Measurements from ENCODE around the gene CPNE5. TPM values are rescaled to one million over a fixed set of nuclear protein-coding genes. Genes with fewer than 3 reads are reported as not detected.
"Not testable (repeated sequence)": the region's sequence is repeated elsewhere in the genome, so short reads cannot be mapped to it uniquely, and the experiment has no call there.

The CPNE5 gene
- total RNA-seq, 1 experiment from 2014 or later: 0.59 TPM

DNA sequence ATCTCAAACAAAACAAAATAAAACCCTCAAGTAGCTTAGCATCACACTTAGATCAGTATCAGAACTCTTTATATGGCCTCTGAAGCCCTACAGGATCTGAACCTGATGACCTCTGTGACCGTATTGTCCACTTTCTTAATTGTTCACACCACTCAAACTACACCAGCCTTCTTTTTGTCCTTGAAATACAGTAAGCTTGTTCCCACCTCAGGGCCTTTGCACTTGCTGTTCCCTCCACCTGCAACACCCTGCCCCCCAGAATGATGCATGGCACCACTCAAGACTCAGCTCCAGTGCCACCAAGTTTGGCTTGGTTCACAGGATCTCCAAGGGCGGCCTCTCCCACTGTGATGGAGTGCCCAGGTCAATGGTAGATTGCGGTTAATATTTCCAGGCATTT lies 25.7 kb downstream of the CPNE5 start:
- H3K27me3 ChIP-seq: no peaks in the 10 kb centered on the region
- H3K9me3 ChIP-seq: no peaks in the 10 kb centered on the region
- no peaks in the 10 kb centered on the region for H3K36me3 ChIP-seq
- no peak overlapping the region for H3K4me3 ChIP-seq
- DNase-seq: no peak

DNA sequence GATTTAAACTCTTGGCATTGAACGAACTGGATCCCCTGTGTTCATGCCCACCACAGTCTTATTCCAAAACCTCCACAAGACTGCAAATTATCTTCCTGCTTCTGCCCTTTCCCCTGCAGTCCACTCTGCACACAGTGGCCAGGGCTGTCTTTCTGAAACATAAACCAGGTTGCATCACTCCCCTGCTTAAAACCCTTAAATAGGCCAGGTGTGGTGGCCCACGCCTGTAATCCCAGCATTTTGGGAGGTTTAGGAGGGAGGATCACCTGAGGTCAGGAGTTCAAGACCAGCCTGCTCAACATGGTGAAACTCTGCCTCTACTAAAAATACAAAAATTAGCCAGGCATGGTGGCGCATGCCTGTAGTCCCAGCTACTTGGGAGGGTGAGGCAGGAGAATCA lies 26.2 kb downstream of the CPNE5 start:
- DNase-seq, H3K27me3 ChIP-seq, H3K4me3 ChIP-seq, H3K36me3 ChIP-seq, H3K9me3 ChIP-seq: not testable (repeated sequence)

DNA sequence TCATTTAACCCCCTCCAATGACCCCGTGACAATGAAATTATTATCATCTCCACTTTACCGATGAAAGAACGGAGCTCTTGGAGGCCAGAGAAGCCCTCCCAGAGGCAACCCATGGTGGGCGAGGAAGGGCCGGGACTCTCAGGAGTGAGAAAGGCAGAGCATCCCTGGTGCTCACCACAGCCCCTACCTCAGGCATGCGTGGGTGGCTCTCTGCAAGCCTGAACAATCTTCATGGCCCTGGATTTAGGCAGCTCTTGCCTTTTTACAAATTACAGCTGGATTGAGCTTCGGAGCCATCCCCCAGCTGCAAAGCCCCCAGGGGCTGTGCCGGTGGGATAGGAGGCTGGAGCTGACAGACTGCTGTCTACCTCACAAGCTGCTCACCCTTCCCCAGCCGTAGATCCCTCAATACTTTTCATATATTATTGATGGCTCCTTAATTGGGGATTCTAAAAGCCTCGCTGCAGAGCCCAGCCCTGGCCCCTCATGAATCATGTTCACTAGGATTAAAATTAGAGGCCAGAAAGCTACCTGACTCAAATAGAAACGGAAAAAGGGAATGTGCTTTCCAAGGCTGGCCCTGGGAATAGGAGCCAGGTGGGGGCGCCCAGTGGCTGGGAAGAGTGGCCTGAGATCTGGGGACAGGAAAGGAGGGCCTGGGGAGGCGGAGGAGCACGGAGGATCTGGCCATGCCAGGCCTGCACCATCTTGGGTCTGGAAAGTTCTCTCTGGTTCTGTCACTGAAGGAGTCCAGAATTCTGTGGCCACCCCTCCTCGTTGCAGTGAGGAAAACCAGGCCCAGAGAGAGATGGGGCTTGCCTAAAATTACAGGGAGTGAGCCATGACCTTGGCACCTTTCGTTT lies 29.1 kb downstream of the CPNE5 start:
- Histone ChIP-seq H3K27me3 (no peaks in the 10 kb centered on the region; the same call in 1 of the 2 replicates), H3K36me3 (no peaks in the 10 kb centered on the region), H3K9me3 (no peaks in the 10 kb centered on the region), H3K4me3 (no peak overlapping the region)
- DNase-seq: no peak

DNA sequence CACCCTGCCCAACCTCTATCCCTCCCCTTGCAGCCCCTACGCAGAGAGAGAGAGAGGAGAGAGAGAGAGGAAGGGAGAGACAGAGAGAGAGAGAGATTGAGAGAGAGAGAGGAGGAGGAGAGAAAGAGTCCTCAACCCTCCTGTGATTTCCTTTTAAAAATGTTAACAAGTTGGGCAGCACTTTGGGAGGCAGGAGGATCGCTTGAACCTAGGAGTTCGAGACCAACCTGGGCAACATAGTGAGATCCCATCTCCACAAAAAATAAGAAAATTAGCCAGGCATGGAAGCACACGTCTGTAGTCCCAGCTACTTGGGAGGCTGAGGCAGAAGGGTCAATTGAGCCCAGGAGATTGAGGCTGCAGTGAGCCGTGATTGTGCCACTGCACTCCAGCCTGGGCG lies 30.1 kb downstream of the CPNE5 start:
- Histone ChIP-seq H3K4me3 (no peak overlapping the region), H3K27me3 (no peaks in the 10 kb centered on the region; the same call in 1 of the 2 replicates), H3K36me3 (no peaks in the 10 kb centered on the region), H3K9me3 (no peaks in the 10 kb centered on the region)
- DNase-seq: no peak

DNA sequence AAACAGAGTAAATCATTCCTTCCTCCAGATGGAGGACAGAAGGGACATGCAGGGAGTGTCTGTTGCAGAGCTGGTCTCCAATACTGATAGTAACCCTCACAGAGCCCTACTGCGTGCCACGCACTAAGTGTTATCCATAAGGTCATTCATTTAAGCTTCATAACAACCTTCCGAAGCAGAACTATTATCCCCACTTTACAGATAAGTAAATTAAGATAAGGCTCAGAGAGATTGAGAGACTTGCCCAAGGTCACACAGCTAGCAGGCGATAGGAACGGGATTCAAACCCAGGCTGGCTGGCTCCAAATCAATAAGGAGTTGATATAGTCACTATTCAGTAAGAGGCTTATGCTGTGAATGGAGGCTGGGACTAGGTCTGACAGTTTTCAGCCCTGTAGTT lies 30.6 kb downstream of the CPNE5 start:
- Histone ChIP-seq H3K36me3 (no peaks in the 10 kb centered on the region), H3K9me3 (no peaks in the 10 kb centered on the region), H3K27me3 (no peaks in the 10 kb centered on the region; the same call in 1 of the 2 replicates), H3K4me3 (no peak overlapping the region)
- DNase-seq: no peak

DNA sequence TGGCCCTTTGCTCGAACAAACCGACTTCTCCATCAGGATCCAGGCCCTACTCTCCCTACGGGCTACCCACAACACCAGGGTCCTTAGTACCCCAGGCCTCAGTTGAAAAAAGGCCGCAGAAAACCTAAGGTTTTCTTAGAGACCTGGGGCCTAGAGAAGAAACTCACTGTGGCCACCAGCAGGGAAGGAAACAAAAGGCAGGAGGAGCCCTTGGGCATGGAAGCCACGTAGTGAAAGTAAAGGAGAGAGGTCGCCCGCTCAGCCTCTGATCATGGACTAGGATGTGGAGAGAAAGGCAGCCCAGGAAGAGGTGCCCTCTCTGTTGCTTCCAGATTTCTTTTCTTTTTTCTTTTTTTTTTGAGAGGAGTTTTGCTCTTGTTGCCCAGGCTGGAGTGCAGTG lies 31.5 kb downstream of the CPNE5 start:
- Histone ChIP-seq H3K27me3 (no peaks in the 10 kb centered on the region; the same call in 1 of the 2 replicates), H3K4me3 (no peak overlapping the region), H3K9me3 (no peaks in the 10 kb centered on the region), H3K36me3 (no peaks in the 10 kb centered on the region)
- no peak for DNase-seq

DNA sequence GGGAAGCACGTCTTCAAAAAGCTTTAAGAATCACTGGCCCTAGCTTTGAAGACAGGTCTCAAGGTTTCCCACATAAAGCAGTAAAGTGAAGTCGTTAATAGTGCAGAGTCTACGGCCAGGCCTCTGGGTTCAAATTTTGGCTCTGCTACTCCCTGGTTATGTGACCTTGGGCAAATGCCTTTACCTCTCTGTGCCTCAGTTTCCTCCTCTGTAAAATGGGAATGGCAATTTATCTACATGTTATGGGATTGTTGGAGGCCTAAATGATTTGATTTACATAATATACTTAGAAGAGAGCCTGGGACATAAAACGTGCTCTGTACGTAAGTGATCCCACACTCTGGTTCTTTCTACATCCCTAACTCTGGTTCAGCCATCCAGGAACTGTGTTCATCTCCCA lies 32.1 kb downstream of the CPNE5 start:
- no peak overlapping the region for H3K4me3 ChIP-seq
- no peaks in the 10 kb centered on the region; the same call in 1 of the 2 replicates for H3K27me3 ChIP-seq
- H3K36me3 ChIP-seq: no peaks in the 10 kb centered on the region
- H3K9me3 ChIP-seq: no peaks in the 10 kb centered on the region
- DNase-seq: no peak

DNA sequence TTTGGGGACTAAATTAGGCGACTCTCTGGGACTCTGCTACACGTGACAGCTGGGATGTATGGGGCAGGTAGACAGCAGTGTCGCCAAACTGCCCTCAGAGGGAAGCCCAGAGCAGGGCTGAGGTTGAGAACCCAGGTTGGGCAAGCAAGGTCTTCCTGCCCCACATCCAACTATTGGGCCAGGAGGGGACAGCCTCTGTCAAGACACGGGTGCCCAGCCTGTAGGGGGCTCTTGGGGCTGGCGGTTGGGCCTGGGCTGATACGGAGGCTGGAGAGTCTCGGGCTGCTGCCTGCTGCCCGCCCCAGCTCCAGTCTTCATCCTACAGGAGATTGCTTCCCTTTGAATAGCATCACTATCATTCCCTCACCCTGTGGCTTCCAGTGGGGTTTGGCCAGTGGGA lies 33.3 kb downstream of the CPNE5 start:
- no peak for DNase-seq
- H3K27me3 ChIP-seq: no peaks in the 10 kb centered on the region; the same call in 1 of the 2 replicates
- no peaks in the 10 kb centered on the region for H3K36me3 ChIP-seq
- no peaks in the 10 kb centered on the region for H3K9me3 ChIP-seq
- H3K4me3 ChIP-seq: no peak overlapping the region

DNA sequence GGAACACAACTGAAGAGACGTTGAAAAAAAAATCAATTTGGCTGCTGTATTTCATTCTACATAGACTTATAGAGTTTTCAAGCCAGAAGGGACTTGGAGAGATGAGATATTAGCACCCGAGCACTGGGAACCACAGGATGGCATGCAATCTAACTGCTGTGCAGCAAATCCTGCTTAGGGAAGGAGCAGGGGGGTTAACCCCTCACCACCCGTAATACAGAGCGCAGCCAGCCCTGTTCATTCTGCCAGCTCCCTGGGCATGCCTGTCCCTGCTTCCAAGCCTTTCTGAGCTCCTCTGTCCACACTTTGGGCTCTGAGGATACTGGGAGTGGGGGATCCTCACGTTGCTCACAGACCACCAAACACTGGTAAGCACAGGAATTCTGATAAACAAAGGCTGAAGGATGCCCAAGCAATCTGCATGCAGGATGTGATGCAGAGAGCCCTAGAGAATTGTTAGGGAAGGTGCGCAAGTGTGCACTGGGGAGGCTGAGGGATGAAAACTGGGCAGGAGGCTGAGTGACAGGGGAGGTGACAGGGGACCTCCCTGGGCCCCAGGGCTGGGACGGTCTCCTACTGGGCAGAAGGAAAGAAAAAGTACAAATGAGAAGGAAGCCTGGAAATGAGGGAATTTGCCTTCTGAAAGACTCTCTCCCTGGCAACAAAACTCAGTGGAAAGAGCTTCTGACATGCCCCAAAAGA lies 34.0 kb downstream of the CPNE5 start:
- DNase-seq: no peak
- Histone ChIP-seq H3K36me3 (no peaks in the 10 kb centered on the region), H3K27me3 (no peaks in the 10 kb centered on the region; the same call in 1 of the 2 replicates), H3K9me3 (no peaks in the 10 kb centered on the region), H3K4me3 (no peak overlapping the region)

DNA sequence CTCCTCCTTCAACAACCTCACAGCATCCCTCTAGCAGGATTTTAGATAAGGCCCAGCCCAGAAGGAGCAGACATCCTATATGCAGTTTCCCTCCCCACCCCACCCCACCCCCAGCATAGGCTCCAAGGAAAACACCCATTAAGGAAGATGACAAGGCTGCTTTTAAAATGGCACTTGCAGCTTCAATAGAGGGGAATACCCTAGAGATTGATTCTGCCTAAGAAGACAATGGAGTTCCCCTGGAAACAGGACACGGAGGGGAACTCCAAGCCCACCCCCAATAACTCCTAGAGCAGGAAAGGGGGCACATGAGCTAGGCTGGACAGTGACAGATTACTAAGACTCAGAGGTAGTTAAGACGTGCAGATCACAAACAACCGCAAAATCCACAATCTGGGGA lies 34.7 kb downstream of the CPNE5 start:
- H3K27me3 ChIP-seq: no peaks in the 10 kb centered on the region; the same call in 1 of the 2 replicates
- H3K4me3 ChIP-seq: no peak overlapping the region
- H3K9me3 ChIP-seq: no peaks in the 10 kb centered on the region
- no peaks in the 10 kb centered on the region for H3K36me3 ChIP-seq
- DNase-seq: no peak

DNA sequence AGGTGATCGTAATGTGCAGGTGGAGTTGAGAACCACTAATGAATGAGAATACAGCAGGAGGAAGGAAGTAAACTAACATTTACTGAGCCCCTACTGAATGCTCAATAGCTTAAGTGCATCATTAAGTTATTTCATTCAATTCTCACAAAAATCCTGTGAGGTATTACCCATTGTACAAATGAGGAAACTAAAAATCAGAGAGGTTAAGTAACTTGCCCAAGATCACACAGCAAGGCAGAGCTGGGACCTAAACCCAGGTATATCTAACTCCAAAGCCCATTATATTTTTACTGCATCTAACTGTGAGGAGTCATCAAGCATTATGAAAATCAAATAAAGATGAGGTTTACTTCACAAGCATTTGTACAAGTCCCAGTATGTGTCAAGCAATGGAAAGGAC lies 35.3 kb downstream of the CPNE5 start:
- no peaks in the 10 kb centered on the region; the same call in 1 of the 2 replicates for H3K27me3 ChIP-seq
- no peaks in the 10 kb centered on the region for H3K9me3 ChIP-seq
- no peak overlapping the region for H3K4me3 ChIP-seq
- no peak for DNase-seq
- H3K36me3 ChIP-seq: no peaks in the 10 kb centered on the region

DNA sequence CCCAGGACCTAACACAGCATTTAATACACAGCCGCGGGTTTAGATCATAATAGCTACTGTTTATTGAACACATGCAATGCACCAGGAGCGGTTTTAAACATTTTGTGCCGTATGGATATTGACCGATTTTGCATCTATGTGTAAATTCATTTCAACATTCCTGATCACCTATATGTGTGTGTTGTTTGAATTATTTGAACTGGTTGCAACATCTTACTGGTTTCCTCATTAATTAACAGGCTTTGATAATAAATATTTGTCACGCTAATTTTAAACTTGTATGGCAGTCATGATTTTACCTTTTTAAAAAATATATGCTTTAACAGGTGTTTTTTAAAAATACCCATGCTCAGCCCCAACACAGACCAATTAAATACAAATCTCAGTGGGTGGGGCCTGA lies 35.8 kb downstream of the CPNE5 start:
- DNase-seq: no peak
- no peaks in the 10 kb centered on the region for H3K36me3 ChIP-seq
- H3K27me3 ChIP-seq: no peaks in the 10 kb centered on the region; the same call in 1 of the 2 replicates
- H3K9me3 ChIP-seq: no peaks in the 10 kb centered on the region
- H3K4me3 ChIP-seq: no peak overlapping the region

DNA sequence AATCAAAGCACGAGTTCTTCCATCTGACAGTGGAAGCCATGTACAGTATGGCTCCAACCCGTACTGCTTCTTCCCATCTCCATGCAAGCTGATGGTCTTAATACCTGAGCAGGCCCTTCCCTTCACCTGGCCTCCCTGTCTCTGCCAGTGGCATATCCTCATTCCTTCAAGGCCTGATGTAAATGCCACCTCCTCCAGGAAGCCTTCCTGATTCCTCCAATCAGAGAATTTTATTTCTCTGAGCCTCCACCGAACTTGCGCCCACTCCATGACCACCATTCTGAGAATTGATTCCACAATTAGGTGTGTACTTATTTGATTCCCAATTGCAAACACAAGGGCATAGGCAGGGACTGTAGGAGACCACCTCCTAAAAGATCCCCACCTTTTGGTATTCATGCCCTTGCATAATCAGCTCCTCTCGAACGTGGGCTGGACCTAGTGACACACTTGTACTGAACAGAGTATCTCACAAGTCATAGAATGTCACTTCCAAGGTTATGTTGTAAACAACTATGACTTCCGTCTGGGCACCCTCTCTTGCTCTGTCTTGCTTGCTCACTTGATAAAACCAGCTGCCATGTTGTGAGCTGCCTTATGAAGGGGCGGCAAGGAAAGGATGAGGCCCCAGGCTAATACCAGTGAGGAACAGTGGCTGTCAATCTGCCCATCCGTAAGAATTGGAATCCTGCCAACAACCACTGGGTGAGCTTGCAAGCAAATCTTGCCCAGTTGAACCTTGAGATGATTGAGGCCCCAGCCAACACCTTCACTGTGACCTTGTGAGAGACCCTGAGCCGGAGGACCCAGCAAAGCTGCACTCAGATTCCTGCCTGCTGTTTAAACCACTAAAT lies 38.8 kb downstream of the CPNE5 start:
- Histone ChIP-seq H3K4me3 (no peak overlapping the region), H3K9me3 (no peaks in the 10 kb centered on the region), H3K36me3 (no peaks in the 10 kb centered on the region), H3K27me3 (no peaks in the 10 kb centered on the region; the same call in 1 of the 2 replicates)
- DNase-seq: no peak

DNA sequence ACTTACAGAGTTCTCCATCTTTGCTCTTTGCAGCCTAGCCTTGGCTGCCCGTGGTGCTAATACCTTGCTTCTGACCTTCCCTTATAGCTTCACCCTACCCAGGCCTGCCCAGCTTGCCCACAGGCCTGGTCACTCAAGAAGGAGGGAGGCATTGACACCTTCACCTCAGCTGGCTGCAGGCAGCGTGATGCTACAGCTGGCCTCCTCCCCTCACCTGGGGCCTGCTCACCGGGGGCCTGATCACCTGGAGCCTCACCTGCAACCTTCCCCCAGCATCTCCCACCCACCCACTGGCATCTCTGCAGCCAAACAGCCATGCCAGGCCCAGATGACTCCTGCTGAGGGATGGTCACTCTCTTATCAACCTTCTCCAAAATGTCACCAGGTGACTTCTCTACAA lies 40.4 kb downstream of the CPNE5 start:
- no peak for DNase-seq
- Histone ChIP-seq H3K36me3 (no peaks in the 10 kb centered on the region), H3K9me3 (no peaks in the 10 kb centered on the region), H3K27me3 (no peaks in the 10 kb centered on the region), H3K4me3 (no peak overlapping the region)

DNA sequence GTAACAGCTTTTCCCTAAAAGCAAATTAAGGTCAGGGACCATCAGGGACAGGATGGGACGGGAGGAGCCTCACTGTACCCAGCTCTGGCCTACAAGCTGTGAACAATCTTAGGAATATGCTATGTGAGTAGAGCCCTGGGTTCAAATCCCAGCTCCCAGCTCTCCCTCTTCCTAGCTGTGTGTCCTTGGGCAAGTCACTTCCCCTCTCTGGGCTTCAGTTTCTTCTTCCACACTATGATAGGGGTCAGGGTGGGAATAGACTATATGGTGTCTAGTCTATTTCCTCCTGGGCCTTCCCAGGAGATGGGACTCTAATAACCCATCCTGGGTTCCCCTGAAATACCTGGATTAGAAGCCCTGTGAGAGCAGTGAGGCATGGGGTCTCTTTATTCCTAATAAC lies 41.6 kb downstream of the CPNE5 start:
- Histone ChIP-seq H3K36me3 (no peaks in the 10 kb centered on the region), H3K4me3 (no peak overlapping the region), H3K9me3 (no peaks in the 10 kb centered on the region), H3K27me3 (no peaks in the 10 kb centered on the region)
- no peak for DNase-seq

DNA sequence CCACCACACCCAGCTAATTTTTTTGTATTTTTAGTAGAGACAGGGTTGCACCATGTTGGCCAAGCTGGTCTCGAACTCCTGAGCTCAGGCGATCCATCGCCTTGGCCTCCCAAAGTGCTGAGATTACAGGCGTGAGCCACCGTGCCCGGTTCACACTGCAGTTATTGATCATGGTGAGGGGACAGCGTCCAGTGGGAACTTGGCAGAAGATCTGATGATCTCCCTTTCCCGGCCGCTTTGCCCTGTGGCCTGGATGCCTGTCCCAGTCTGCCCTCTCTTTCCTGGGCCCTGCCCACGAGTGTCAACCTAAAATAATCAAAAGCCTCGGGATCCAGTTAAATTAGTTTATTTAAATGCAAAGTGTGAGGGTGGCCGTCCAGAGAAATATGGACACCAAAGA lies 42.2 kb downstream of the CPNE5 start:
- H3K27me3 ChIP-seq: no peaks in the 10 kb centered on the region
- no peaks in the 10 kb centered on the region for H3K9me3 ChIP-seq
- no peaks in the 10 kb centered on the region for H3K36me3 ChIP-seq
- DNase-seq: no peak
- H3K4me3 ChIP-seq: no peak overlapping the region

DNA sequence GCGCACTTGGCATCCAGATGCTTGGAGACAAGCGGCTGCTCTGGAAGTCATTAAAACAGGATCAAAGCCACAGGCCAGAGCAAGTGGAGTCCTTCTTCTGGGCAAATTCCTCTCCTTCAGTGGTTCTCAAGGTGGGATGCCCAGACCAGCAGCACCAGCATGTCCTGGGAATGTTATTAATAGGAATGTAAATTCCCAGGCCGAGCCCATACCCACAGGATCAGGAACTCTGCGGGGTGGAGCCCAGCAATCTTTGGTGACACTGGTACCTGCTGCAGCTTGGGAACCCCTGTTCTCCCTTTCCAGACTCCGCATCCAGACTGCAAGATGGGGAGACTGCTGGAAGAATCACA lies 44.6 kb downstream of the CPNE5 start:
- no peaks in the 10 kb centered on the region for H3K9me3 ChIP-seq
- no peaks in the 10 kb centered on the region for H3K27me3 ChIP-seq
- no peaks in the 10 kb centered on the region for H3K36me3 ChIP-seq
- no peak for DNase-seq
- H3K4me3 ChIP-seq: no peak overlapping the region
